HepG2 (cell line): ENCODE results near the gene ATP2A2. TPM values are rescaled to one million over a fixed set of nuclear protein-coding genes. Genes with fewer than 3 reads are reported as not detected.

ENCODE experiments used
- DNMT1 ChIP-seq: sonication (generic); formaldehyde crosslinking; IDR thresholded peaks from 2 replicates; pipeline ENCODE4 v1.5.1; 2020; ENCODE audit warnings: mild to moderate bottlenecking, missing genetic modification reagents
- HDAC6 ChIP-seq: fragments of 200-600 bp; sonication (generic); IDR thresholded peaks from 2 replicates; pipeline ENCODE4 v1.7.0; 2017; ENCODE audit warnings: mild to moderate bottlenecking, antibody characterized with exemption, low read length, low read depth
- PAF1 ChIP-seq: IDR thresholded peaks from 2 replicates; pipeline ENCODE4 v1.6.1; 2016; ENCODE audit warnings: missing genetic modification reagents, missing compliant biosample characterization
- POLR2G ChIP-seq: fragments of 200-400 bp; formaldehyde crosslinking; IDR thresholded peaks from 2 replicates; pipeline ENCODE4 v1.6.1; 2018; ENCODE audit warnings: mild to moderate bottlenecking, low read depth, low read length, moderate library complexity
- SAFB2 ChIP-seq: sonication (generic); formaldehyde crosslinking; IDR thresholded peaks from 2 replicates; pipeline ENCODE4 v1.5.1; 2020; ENCODE audit warnings: missing genetic modification reagents, low read depth, mild to moderate bottlenecking, borderline replicate concordance
- SIN3A ChIP-seq: IDR thresholded peaks from 2 replicates; pipeline ENCODE4 v1.6.1; 2011; ENCODE audit warnings: low read depth, mild to moderate bottlenecking, control low read depth, low read length, borderline replicate concordance
- SP140L ChIP-seq: sonication (generic); formaldehyde crosslinking; IDR thresholded peaks from 2 replicates; pipeline ENCODE4 v1.4.0; 2020; ENCODE audit warnings: missing genetic modification reagents, borderline replicate concordance
- SP4 ChIP-seq: sonication (generic); formaldehyde crosslinking; IDR thresholded peaks from 2 replicates; pipeline ENCODE4 v1.8.1; 2023; ENCODE audit warnings: mild to moderate bottlenecking, missing genetic modification reagents
- TP53 ChIP-seq: sonication (generic); formaldehyde crosslinking; conservative IDR thresholded peaks from 2 replicates; pipeline ENCODE4 v1.4.0; 2020; ENCODE audit warnings: missing genetic modification reagents
- WIZ ChIP-seq: sonication (generic); formaldehyde crosslinking; IDR thresholded peaks from 2 replicates; pipeline ENCODE4 v1.5.1; 2020; ENCODE audit warnings: mild to moderate bottlenecking, missing genetic modification reagents
- ZBTB21 ChIP-seq: sonication (generic); formaldehyde crosslinking; IDR thresholded peaks from 2 replicates; pipeline ENCODE4 v1.4.0; 2020; ENCODE audit warnings: missing genetic modification reagents
- ZNF136 ChIP-seq: sonication (generic); formaldehyde crosslinking; IDR thresholded peaks from 2 replicates; pipeline ENCODE4 v1.8.1; 2022; ENCODE audit warnings: low read depth, mild to moderate bottlenecking, moderate library complexity, missing genetic modification reagents
- ZNF746 ChIP-seq: sonication (generic); formaldehyde crosslinking; IDR thresholded peaks from 2 replicates; pipeline ENCODE4 v1.8.0; 2022; ENCODE audit warnings: mild to moderate bottlenecking, missing genetic modification reagents
- ZSCAN22 ChIP-seq: sonication (generic); formaldehyde crosslinking; IDR thresholded peaks from 2 replicates; pipeline ENCODE4 v1.4.0; 2020; ENCODE audit warnings: mild to moderate bottlenecking, missing genetic modification reagents
- polyA plus RNA-seq, 8 experiments: library from polyadenylated mRNA; depleted of rRNA in 3 of 8; stranded (reverse) in 7 of 8; unstranded in 1 of 8; fragments of >200 nt; fragmentation: Illumina TruSeq in 4 of 8; extraction: Trizol in 4 of 8; gene quantifications; 2 replicates each; pipeline versions ENCODE4 v1.2.1 to v1.2.3, GENCODE V29; 2011 to 2016; ENCODE audit warnings: low read depth in 4 of 8, missing spikeins in 1 of 8, mixed read lengths in 1 of 8; ENCODE audit not compliant: insufficient read depth in 1 of 8
- total RNA-seq, 5 experiments: library from RNA; depleted of rRNA; stranded (reverse); fragments of >200 nt; fragmentation: Illumina TruSeq; extraction: Trizol; gene quantifications; 2 replicates each; pipeline ENCODE4 v1.2.3, GENCODE V29; 2016; ENCODE audit warnings: low read depth in 1 of 5
- TF ChIP-seq, protein P1 (sequence below): sonication (generic); formaldehyde crosslinking; IDR thresholded peaks from 2 replicates; pipeline ENCODE4 v1.4.0; 2020; ENCODE audit warnings: missing genetic modification reagents
- TF ChIP-seq, protein P2 (sequence below): sonication (generic); formaldehyde crosslinking; IDR thresholded peaks from 2 replicates; pipeline ENCODE4 v1.4.0; 2020; ENCODE audit warnings: mild to moderate bottlenecking, missing genetic modification reagents
- TF ChIP-seq, protein P3 (sequence below): IDR thresholded peaks from 2 replicates; pipeline ENCODE4 v1.6.1; 2012; ENCODE audit warnings: low read depth, low read length, improper control_type of control experiment
- TF ChIP-seq, protein P4 (sequence below): sonication (generic); formaldehyde crosslinking; IDR thresholded peaks from 2 replicates; pipeline ENCODE4 v1.4.0; 2020; ENCODE audit warnings: low read depth, mild to moderate bottlenecking, missing genetic modification reagents
- TF ChIP-seq, protein P5 (sequence below): sonication (generic); formaldehyde crosslinking; IDR thresholded peaks from 2 replicates; pipeline ENCODE4 v1.5.1; 2020; ENCODE audit warnings: missing genetic modification reagents, mild to moderate bottlenecking, borderline replicate concordance

ATP2A2 gene
- total and polyA plus RNA-seq, 2 of the 13 experiments (the other 11 are each of a cell fraction or from before 2014, with no cell fraction given), result 35.4 to 85.5 TPM

DNA sequence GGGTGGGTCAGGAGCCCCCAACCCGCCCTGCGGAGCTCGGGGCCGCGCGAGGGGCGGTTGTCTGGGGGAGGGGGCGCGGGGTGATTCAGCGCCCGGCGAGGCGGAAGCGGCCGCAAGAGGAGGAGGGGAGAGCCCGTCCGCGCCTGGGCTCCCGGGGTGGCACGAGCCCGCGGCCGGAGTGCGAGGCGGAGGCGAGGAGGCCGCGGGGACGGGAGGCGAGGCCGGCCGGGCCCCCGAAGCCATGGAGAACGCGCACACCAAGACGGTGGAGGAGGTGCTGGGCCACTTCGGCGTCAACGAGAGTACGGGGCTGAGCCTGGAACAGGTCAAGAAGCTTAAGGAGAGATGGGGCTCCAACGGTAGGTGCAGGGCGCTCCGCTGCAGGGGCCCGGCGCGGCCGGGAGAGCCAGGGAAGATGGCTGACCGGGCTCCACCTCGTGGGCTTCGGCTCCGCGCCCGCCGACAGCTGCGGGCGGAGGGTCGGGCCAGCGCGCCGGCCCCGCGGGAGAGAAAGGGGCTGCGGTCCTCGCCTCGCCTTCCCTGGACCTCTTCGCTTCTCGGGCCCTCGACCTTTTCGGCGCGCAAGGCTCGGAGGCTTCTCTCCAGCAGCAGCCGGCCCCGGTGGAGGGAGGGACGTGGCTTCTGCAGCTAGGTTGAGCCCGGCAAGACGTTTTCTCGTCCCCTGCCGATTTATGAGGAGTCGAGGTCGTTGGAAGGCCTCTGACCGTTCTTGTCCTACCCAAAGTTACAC, 677 bp downstream of the ATP2A2 start (continued):
- TF ChIP-seq, protein P1, sequence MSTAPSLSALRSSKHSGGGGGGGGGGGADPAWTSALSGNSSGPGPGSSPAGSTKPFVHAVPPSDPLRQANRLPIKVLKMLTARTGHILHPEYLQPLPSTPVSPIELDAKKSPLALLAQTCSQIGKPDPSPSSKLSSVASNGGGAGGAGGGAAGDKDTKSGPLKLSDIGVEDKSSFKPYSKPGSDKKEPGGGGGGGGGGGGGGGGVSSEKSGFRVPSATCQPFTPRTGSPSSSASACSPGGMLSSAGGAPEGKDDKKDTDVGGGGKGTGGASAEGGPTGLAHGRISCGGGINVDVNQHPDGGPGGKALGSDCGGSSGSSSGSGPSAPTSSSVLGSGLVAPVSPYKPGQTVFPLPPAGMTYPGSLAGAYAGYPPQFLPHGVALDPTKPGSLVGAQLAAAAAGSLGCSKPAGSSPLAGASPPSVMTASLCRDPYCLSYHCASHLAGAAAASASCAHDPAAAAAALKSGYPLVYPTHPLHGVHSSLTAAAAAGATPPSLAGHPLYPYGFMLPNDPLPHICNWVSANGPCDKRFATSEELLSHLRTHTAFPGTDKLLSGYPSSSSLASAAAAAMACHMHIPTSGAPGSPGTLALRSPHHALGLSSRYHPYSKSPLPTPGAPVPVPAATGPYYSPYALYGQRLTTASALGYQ (CRISPR knock-in tag), result peak; percentile 42; the same call in 1 of the 2 replicates
- no peak for TF ChIP-seq SP140L (CRISPR knock-in tag)
- 0 out of 2 replicates have a peak, but pooled peaks have one; percentile 11 for TF ChIP-seq ZSCAN22 (CRISPR knock-in tag)
- TF ChIP-seq, protein P2, sequence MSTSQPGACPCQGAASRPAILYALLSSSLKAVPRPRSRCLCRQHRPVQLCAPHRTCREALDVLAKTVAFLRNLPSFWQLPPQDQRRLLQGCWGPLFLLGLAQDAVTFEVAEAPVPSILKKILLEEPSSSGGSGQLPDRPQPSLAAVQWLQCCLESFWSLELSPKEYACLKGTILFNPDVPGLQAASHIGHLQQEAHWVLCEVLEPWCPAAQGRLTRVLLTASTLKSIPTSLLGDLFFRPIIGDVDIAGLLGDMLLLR (CRISPR knock-in tag), result peak; percentile 74; the same call in 1 of the 2 replicates
- TF ChIP-seq, protein P3, sequence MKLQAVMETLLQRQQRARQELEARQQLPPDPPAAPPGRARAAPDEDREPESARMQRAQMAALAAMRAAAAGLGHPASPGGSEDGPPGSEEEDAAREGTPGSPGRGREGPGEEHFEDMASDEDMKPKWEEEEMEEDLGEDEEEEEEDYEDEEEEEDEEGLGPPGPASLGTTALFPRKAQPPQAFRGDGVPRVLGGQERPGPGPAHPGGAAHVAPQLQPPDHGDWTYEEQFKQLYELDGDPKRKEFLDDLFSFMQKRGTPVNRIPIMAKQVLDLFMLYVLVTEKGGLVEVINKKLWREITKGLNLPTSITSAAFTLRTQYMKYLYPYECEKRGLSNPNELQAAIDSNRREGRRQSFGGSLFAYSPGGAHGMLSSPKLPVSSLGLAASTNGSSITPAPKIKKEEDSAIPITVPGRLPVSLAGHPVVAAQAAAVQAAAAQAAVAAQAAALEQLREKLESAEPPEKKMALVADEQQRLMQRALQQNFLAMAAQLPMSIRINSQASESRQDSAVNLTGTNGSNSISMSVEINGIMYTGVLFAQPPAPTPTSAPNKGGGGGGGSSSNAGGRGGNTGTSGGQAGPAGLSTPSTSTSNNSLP, result no peak
- 0 out of 2 replicates have a peak, but pooled peaks have one; percentile 37 for TF ChIP-seq SIN3A
- TF ChIP-seq TP53 (CRISPR knock-in tag), result no peak
- no peak for TF ChIP-seq ZBTB21 (CRISPR knock-in tag)
- no peak for TF ChIP-seq ZNF136 (CRISPR knock-in tag)
- TF ChIP-seq, protein P4, sequence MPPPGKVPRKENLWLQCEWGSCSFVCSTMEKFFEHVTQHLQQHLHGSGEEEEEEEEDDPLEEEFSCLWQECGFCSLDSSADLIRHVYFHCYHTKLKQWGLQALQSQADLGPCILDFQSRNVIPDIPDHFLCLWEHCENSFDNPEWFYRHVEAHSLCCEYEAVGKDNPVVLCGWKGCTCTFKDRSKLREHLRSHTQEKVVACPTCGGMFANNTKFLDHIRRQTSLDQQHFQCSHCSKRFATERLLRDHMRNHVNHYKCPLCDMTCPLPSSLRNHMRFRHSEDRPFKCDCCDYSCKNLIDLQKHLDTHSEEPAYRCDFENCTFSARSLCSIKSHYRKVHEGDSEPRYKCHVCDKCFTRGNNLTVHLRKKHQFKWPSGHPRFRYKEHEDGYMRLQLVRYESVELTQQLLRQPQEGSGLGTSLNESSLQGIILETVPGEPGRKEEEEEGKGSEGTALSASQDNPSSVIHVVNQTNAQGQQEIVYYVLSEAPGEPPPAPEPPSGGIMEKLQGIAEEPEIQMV (CRISPR knock-in tag), result peak; percentile 28; the same call in 1 of the 2 replicates
- TF ChIP-seq ZNF746 (CRISPR knock-in tag), result no peak; the same call in 1 of the 2 replicates
- TF ChIP-seq PAF1 (CRISPR knock-in tag), result no peak
- peak; percentile 65; the same call in 1 of the 2 replicates for TF ChIP-seq SAFB2
- TF ChIP-seq WIZ (CRISPR knock-in tag), result peak; percentile 46; the same call in 1 of the 2 replicates
- TF ChIP-seq, protein P5, sequence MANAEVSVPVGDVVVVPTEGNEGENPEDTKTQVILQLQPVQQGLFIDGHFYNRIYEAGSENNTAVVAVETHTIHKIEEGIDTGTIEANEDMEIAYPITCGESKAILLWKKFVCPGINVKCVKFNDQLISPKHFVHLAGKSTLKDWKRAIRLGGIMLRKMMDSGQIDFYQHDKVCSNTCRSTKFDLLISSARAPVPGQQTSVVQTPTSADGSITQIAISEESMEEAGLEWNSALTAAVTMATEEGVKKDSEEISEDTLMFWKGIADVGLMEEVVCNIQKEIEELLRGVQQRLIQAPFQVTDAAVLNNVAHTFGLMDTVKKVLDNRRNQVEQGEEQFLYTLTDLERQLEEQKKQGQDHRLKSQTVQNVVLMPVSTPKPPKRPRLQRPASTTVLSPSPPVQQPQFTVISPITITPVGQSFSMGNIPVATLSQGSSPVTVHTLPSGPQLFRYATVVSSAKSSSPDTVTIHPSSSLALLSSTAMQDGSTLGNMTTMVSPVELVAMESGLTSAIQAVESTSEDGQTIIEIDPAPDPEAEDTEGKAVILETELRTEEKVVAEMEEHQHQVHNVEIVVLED (CRISPR knock-in tag), result no peak
- TF ChIP-seq SP4, result peak; percentile 42; the same call in 1 of the 2 replicates
- peak; percentile 53; the same call in 1 of the 2 replicates for TF ChIP-seq DNMT1 (CRISPR knock-in tag)
- 0 out of 2 replicates have a peak, but pooled peaks have one; percentile 59 for TF ChIP-seq POLR2G
- TF ChIP-seq HDAC6, result no peak
